ENCODE results near the gene PGR.

- TF ChIP-seq RELA (CRISPR knock-in tag; IDR thresholded peaks at IDR 0.05; ENCODE audit: borderline replicate concordance) (no peak), NR1H2 (CRISPR knock-in tag; IDR thresholded peaks at IDR 0.05) (no peak), CREB1 (CRISPR knock-in tag; IDR thresholded peaks at IDR 0.05) (no peak), CTCF (IDR thresholded peaks at IDR 0.05) (no peak)
These were observed 144.9 kb downstream of the PGR start for GRCh38 chr11:100984668-100985067.

Data from WTC11 (cell line).